ENCODE results near the gene KDM4B. TPM values are rescaled to one million over a fixed set of nuclear protein-coding genes. Genes with fewer than 3 reads are reported as not detected.

Gene KDM4B
- total RNA-seq, 1 donor from 2014 or later = 30.9 TPM

- DNase-seq = no peak
Measured at GRCh38 chr19:5073153-5073844, 104.4 kb downstream of the KDM4B start.

GRCh38 chr19:5074407-5074806 is 105.5 kb downstream of the KDM4B start:
- no peak for DNase-seq

- DNase-seq = no peak
Measured at GRCh38 chr19:5074830-5075394, 106.0 kb downstream of the KDM4B start.

GRCh38 chr19:5075597-5075996 is 106.7 kb downstream of the KDM4B start:
- no peak for DNase-seq

- no peak for DNase-seq
Measured at GRCh38 chr19:5076440-5077208, 107.7 kb downstream of the KDM4B start.

GRCh38 chr19:5077209-5077515 is 108.2 kb downstream of the KDM4B start:
- DNase-seq = no peak

- DNase-seq = no peak
Measured at GRCh38 chr19:5078182-5078581, 109.3 kb downstream of the KDM4B start.

GRCh38 chr19:5078666-5079065 is 109.8 kb downstream of the KDM4B start:
- peak; percentile 27 for DNase-seq

GRCh38 chr19:5079071-5079774 is 110.3 kb downstream of the KDM4B start:
- no peak for DNase-seq

- no peak for DNase-seq
Measured at GRCh38 chr19:5080030-5080654, 111.2 kb downstream of the KDM4B start.

GRCh38 chr19:5080809-5081208 is 111.9 kb downstream of the KDM4B start:
- no peak for DNase-seq

GRCh38 chr19:5081443-5082161 is 112.7 kb downstream of the KDM4B start:
- no peak for DNase-seq

GRCh38 chr19:5083547-5083965 is 114.6 kb downstream of the KDM4B start:
- no peak for DNase-seq

- no peak for DNase-seq
Measured at GRCh38 chr19:5085566-5085965, 116.7 kb downstream of the KDM4B start.

GRCh38 chr19:5086230-5086629 is 117.3 kb downstream of the KDM4B start:
- no peak for DNase-seq

- no peak for DNase-seq
Measured at GRCh38 chr19:5086725-5087439, 118.0 kb downstream of the KDM4B start.

- no peak for DNase-seq
Measured at GRCh38 chr19:5089283-5089682, 120.4 kb downstream of the KDM4B start.

- DNase-seq = no peak
Measured at GRCh38 chr19:5090465-5091017, 121.6 kb downstream of the KDM4B start.

GRCh38 chr19:5091018-5091683 is 122.2 kb downstream of the KDM4B start:
- peak; percentile 77 for DNase-seq
